Liver (tissue), 9 donors: ENCODE measurements around the gene MRAS. TPM values are rescaled to one million over a fixed set of nuclear protein-coding genes. Genes with fewer than 3 reads are reported as not detected.

Experiments
- DNase-seq: peaks from one replicate; pipeline ENCODE4 v3.0.0-alpha.2; 2017; ENCODE audit warnings: low spot score
- H3K27ac ChIP-seq, 2 donors: one replicate each; pipeline ENCODE4 v1.7.0; 2013; ENCODE audit warnings: inconsistent platforms in 2 of 2, low read length in 2 of 2, control low read depth in 1 of 2, low read depth in 1 of 2, mild to moderate bottlenecking in 1 of 2
- H3K27me3 ChIP-seq, 4 donors: one replicate each; pipeline versions ENCODE4 v1.6.1 to v1.7.0; 2013; ENCODE audit warnings: low read length in 3 of 4, inconsistent platforms in 1 of 4, mild to moderate bottlenecking in 1 of 4, moderate library complexity in 1 of 4; ENCODE audit not compliant: control insufficient read depth in 4 of 4, insufficient read depth in 4 of 4
- H3K36me3 ChIP-seq, 4 donors: one replicate each; pipeline versions ENCODE4 v1.6.1 to v1.7.0; 2013; ENCODE audit warnings: low read length in 3 of 4, mild to moderate bottlenecking in 3 of 4, low read depth in 1 of 4, moderate library complexity in 1 of 4; ENCODE audit not compliant: control insufficient read depth in 4 of 4, insufficient read depth in 3 of 4
- H3K4me1 ChIP-seq, 4 donors: one replicate each; pipeline versions ENCODE4 v1.6.1 to v1.7.0; 2013; ENCODE audit warnings: low read length in 3 of 4, mild to moderate bottlenecking in 3 of 4, moderate library complexity in 1 of 4; ENCODE audit not compliant: control insufficient read depth in 4 of 4, insufficient read depth in 4 of 4
- H3K4me3 ChIP-seq, 3 donors: one replicate each; pipeline versions ENCODE4 v1.6.1 to v1.7.0; 2013; ENCODE audit warnings: low read length in 3 of 3, control low read depth in 1 of 3, low read depth in 1 of 3, mild to moderate bottlenecking in 1 of 3
- H3K9ac ChIP-seq, 2 donors: one replicate each; pipeline ENCODE4 v1.7.0; 2013; ENCODE audit warnings: low read length in 2 of 2, mild to moderate bottlenecking in 2 of 2, moderate library complexity in 2 of 2, control low read depth in 1 of 2, low read depth in 1 of 2
- H3K9me3 ChIP-seq, 4 donors: one replicate each; pipeline versions ENCODE4 v1.6.1 to v1.7.0; 2013; ENCODE audit warnings: low read length in 3 of 4; ENCODE audit not compliant: control insufficient read depth in 4 of 4
- EGR1 ChIP-seq, 2 donors: IDR thresholded peaks; 2 replicates each; pipeline ENCODE4 v1.6.1; 2016 to 2018; ENCODE audit warnings: antibody characterized with exemption in 2 of 2, low read depth in 2 of 2
- FOXA1 ChIP-seq: IDR thresholded peaks from 2 replicates; pipeline ENCODE4 v1.6.1; 2016; ENCODE audit warnings: antibody characterized with exemption
- FOXA2 ChIP-seq: IDR thresholded peaks from 2 replicates; pipeline ENCODE4 v1.6.1; 2016; ENCODE audit warnings: antibody characterized with exemption
- GABPA ChIP-seq, 2 donors: IDR thresholded peaks in 1 of 2; conservative IDR thresholded peaks in 1 of 2; 2 replicates each; pipeline ENCODE4 v1.6.1; 2016; ENCODE audit warnings: antibody characterized with exemption in 2 of 2, mild to moderate bottlenecking in 1 of 2, moderate library complexity in 1 of 2
- HNF4A ChIP-seq, 2 donors: conservative IDR thresholded peaks; 2 replicates each; pipeline ENCODE4 v1.6.1; 2016; ENCODE audit warnings: antibody characterized with exemption in 2 of 2, mild to moderate bottlenecking in 2 of 2
- HNF4G ChIP-seq: IDR thresholded peaks from 2 replicates; pipeline ENCODE4 v1.6.1; 2016; ENCODE audit warnings: antibody characterized with exemption
- JUND ChIP-seq, 2 donors: IDR thresholded peaks; 2 replicates each; pipeline ENCODE4 v1.6.1; 2016; ENCODE audit warnings: antibody characterized with exemption in 2 of 2
- NR2F2 ChIP-seq: IDR thresholded peaks from 2 replicates; pipeline ENCODE4 v1.6.1; 2016; ENCODE audit warnings: antibody characterized with exemption
- RAD21 ChIP-seq, 2 donors: IDR thresholded peaks; 2 replicates each; pipeline ENCODE4 v1.6.1; 2016; ENCODE audit warnings: antibody characterized with exemption in 2 of 2, mild to moderate bottlenecking in 2 of 2
- RXRA ChIP-seq, 2 donors: IDR thresholded peaks; 2 replicates each; pipeline ENCODE4 v1.6.1; 2017 to 2018; ENCODE audit warnings: antibody characterized with exemption in 2 of 2, mild to moderate bottlenecking in 1 of 2
- SP1 ChIP-seq: IDR thresholded peaks from 2 replicates; pipeline ENCODE4 v1.6.1; 2018; ENCODE audit warnings: antibody characterized with exemption, mild to moderate bottlenecking
- TAF1 ChIP-seq: conservative IDR thresholded peaks from 2 replicates; pipeline ENCODE4 v1.6.1; 2016; ENCODE audit warnings: antibody characterized with exemption, mild to moderate bottlenecking
- YY1 ChIP-seq: IDR thresholded peaks from 2 replicates; pipeline ENCODE4 v1.6.1; 2016; ENCODE audit warnings: antibody characterized with exemption, mild to moderate bottlenecking
- polyA plus RNA-seq, 2 donors: library from polyadenylated mRNA; stranded (reverse) in 1 of 2; unstranded in 1 of 2; fragments of 200-250 nt in 1 of 2; fragments of >200 nt in 1 of 2; fragmentation: Nextera tagmentation in 1 of 2; extraction: Ambion mirVana in 1 of 2; gene quantifications; one replicate each; pipeline versions ENCODE4 v1.2.1 to v1.2.3, GENCODE V29; 2013 to 2015
- total RNA-seq, 2 donors: library from RNA; depleted of rRNA; stranded (reverse); fragments of >200 nt; gene quantifications; one replicate each; pipeline ENCODE4 v1.2.3, GENCODE V29; 2014
- TF ChIP-seq, protein P1 (sequence below): IDR thresholded peaks from 2 replicates; pipeline ENCODE4 v1.6.1; 2016; ENCODE audit warnings: antibody characterized with exemption, mild to moderate bottlenecking
- TF ChIP-seq, protein P2 (sequence below): IDR thresholded peaks from 2 replicates; pipeline ENCODE4 v1.6.1; 2016; ENCODE audit warnings: antibody characterized with exemption
- TF ChIP-seq, protein P3 (sequence below): IDR thresholded peaks from 2 replicates; pipeline ENCODE4 v1.6.1; 2016; ENCODE audit warnings: antibody characterized with exemption
- TF ChIP-seq, protein P4 (sequence below): IDR thresholded peaks from 2 replicates; pipeline ENCODE4 v1.6.1; 2016; ENCODE audit warnings: antibody characterized with exemption
- TF ChIP-seq, protein P5 (sequence below): fragments of 150-350 bp; IDR thresholded peaks from 2 replicates; pipeline ENCODE4 v1.5.1; 2017; ENCODE audit warnings: improper control_type of control experiment, low read depth, low read length; ENCODE audit not compliant: missing input control
- donor health status: healthy.
- donor health status: healthy.
- donor health status: healthy.
- donor health status: healthy.
- donor health status: healthy.

MRAS gene
- total and polyA plus RNA-seq, 4 donors: 1.6 to 2.6 (median 1.9) TPM

DNA sequence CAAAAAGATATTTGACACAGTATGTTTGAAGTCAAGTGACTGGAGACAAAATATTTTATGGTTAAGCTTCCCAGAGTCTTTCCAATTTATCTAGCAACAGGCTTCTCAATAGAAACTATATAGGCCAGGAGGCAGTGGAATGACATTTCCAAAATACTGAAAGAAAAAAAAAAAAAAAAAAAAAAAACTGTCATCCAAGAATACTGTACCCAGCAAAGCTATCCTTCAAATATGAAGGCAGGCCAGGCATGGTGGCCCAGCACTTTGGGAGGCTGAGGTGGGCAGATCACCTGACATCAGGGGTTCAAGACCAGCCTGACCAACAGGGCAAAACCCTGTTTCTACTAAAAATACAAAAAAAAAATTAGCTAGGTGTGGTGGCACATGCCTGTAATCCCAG lies 39.6 kb upstream of the MRAS start:
- no peak overlapping the region for H3K27ac ChIP-seq
- H3K27me3 ChIP-seq: no peaks in the 10 kb centered on the region
- TF ChIP-seq, protein P1, sequence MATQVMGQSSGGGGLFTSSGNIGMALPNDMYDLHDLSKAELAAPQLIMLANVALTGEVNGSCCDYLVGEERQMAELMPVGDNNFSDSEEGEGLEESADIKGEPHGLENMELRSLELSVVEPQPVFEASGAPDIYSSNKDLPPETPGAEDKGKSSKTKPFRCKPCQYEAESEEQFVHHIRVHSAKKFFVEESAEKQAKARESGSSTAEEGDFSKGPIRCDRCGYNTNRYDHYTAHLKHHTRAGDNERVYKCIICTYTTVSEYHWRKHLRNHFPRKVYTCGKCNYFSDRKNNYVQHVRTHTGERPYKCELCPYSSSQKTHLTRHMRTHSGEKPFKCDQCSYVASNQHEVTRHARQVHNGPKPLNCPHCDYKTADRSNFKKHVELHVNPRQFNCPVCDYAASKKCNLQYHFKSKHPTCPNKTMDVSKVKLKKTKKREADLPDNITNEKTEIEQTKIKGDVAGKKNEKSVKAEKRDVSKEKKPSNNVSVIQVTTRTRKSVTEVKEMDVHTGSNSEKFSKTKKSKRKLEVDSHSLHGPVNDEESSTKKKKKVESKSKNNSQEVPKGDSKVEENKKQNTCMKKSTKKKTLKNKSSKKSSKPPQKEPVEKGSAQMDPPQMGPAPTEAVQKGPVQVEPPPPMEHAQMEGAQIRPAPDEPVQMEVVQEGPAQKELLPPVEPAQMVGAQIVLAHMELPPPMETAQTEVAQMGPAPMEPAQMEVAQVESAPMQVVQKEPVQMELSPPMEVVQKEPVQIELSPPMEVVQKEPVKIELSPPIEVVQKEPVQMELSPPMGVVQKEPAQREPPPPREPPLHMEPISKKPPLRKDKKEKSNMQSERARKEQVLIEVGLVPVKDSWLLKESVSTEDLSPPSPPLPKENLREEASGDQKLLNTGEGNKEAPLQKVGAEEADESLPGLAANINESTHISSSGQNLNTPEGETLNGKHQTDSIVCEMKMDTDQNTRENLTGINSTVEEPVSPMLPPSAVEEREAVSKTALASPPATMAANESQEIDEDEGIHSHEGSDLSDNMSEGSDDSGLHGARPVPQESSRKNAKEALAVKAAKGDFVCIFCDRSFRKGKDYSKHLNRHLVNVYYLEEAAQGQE: no peak
- TF ChIP-seq FOXA1 (no peak), FOXA2 (no peak), NR2F2 (no peak), YY1 (no peak), GABPA (IDR thresholded peaks at IDR 0.05 in 1 of 2, conservative IDR thresholded peaks at IDR 0.05 in 1 of 2) (no peak), TAF1 (no peak), HNF4A (conservative IDR thresholded peaks at IDR 0.05) (no peak), RAD21 (IDR thresholded peaks at IDR 0.05) (no peak), EGR1 (IDR thresholded peaks at IDR 0.05; ENCODE audit: low read depth in 2 of 2) (no peak), JUND (IDR thresholded peaks at IDR 0.05) (no peak), RXRA (IDR thresholded peaks at IDR 0.05) (no peak), HNF4G (no peak), SP1 (no peak)
- TF ChIP-seq, protein P2, sequence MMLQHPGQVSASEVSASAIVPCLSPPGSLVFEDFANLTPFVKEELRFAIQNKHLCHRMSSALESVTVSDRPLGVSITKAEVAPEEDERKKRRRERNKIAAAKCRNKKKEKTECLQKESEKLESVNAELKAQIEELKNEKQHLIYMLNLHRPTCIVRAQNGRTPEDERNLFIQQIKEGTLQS: no peak
- TF ChIP-seq, protein P3, sequence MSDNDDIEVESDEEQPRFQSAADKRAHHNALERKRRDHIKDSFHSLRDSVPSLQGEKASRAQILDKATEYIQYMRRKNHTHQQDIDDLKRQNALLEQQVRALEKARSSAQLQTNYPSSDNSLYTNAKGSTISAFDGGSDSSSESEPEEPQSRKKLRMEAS: no peak
- TF ChIP-seq, protein P4, sequence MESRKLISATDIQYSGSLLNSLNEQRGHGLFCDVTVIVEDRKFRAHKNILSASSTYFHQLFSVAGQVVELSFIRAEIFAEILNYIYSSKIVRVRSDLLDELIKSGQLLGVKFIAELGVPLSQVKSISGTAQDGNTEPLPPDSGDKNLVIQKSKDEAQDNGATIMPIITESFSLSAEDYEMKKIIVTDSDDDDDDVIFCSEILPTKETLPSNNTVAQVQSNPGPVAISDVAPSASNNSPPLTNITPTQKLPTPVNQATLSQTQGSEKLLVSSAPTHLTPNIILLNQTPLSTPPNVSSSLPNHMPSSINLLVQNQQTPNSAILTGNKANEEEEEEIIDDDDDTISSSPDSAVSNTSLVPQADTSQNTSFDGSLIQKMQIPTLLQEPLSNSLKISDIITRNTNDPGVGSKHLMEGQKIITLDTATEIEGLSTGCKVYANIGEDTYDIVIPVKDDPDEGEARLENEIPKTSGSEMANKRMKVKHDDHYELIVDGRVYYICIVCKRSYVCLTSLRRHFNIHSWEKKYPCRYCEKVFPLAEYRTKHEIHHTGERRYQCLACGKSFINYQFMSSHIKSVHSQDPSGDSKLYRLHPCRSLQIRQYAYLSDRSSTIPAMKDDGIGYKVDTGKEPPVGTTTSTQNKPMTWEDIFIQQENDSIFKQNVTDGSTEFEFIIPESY: no peak
- TF ChIP-seq, protein P5, sequence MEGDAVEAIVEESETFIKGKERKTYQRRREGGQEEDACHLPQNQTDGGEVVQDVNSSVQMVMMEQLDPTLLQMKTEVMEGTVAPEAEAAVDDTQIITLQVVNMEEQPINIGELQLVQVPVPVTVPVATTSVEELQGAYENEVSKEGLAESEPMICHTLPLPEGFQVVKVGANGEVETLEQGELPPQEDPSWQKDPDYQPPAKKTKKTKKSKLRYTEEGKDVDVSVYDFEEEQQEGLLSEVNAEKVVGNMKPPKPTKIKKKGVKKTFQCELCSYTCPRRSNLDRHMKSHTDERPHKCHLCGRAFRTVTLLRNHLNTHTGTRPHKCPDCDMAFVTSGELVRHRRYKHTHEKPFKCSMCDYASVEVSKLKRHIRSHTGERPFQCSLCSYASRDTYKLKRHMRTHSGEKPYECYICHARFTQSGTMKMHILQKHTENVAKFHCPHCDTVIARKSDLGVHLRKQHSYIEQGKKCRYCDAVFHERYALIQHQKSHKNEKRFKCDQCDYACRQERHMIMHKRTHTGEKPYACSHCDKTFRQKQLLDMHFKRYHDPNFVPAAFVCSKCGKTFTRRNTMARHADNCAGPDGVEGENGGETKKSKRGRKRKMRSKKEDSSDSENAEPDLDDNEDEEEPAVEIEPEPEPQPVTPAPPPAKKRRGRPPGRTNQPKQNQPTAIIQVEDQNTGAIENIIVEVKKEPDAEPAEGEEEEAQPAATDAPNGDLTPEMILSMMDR: no peak
- H3K9ac ChIP-seq: no peak overlapping the region
- no peak for DNase-seq
- H3K4me1 ChIP-seq: no peaks in the 10 kb centered on the region
- no peaks in the 10 kb centered on the region for H3K36me3 ChIP-seq
- no peak overlapping the region for H3K4me3 ChIP-seq
- H3K9me3 ChIP-seq: peaks cover 5 to 18% (median 12%) of the 10 kb centered on the region in 4 donors
